ENCODE data around the gene SPATA7. TPM values are rescaled to one million over a fixed set of nuclear protein-coding genes. Genes with fewer than 3 reads are reported as not detected.

Gene SPATA7
- total RNA-seq, 4 donors from 2014 or later, result 2.8 to 15.7 (median 10.8) TPM

GRCh38 chr14:88463318-88463717 lies 77.9 kb downstream of the SPATA7 start:
- DNase-seq, result no peak
- H3K4me1 ChIP-seq, result no peaks in the 10 kb centered on the region
- intact Hi-C loops (cut with DNase I; ENCODE audit: low total_unique reads) (loop anchor here (10.0 kb wide), 1 partner anchor 771 kb away; no protein-coding TSS in a partner anchor), in situ Hi-C loops (cut with MboI; ENCODE audit: low pct_ligation_motif_present in 1 of 4, low pct_unique_long_range_greater_than_20kb in 1 of 4, low sequenced_read_pairs in 3 of 4) (loop anchor here in 1 of 4 donors (25.0 kb wide), 1 partner anchor 276 kb away; no protein-coding TSS in a partner anchor)
- H3K27ac ChIP-seq, result no peak overlapping the region
- H3K27me3 ChIP-seq, result no peaks in the 10 kb centered on the region
- TF ChIP-seq POLR2AphosphoS5 (IDR thresholded peaks at IDR 0.05) (no peak), CTCF (IDR thresholded peaks at IDR 0.05) (peak; percentile 29 to 35 (median 29)), EP300 (IDR thresholded peaks at IDR 0.05; ENCODE audit: low read depth) (no peak)
- WGBS, 2 donors (ENCODE audit: low coverage in 1 of 2), result 72 to 87% methylated on average over 3 to 4 of the region's 4 CpGs
- H3K4me3 ChIP-seq, result no peak overlapping the region
- H3K36me3 ChIP-seq, result peaks cover 0 to 15% (median 4%) of the 10 kb centered on the region in 4 donors
- no peaks in the 10 kb centered on the region for H3K9me3 ChIP-seq

GRCh38 chr14:88468406-88468805 lies 82.9 kb downstream of the SPATA7 start:
- intact Hi-C loops (cut with DNase I; ENCODE audit: low total_unique reads), result loop anchor here (10.0 kb wide), 1 partner anchor 766 kb away; no protein-coding TSS in a partner anchor
- no peak for DNase-seq
- TF ChIP-seq EP300 (IDR thresholded peaks at IDR 0.05; ENCODE audit: low read depth), result no peak
- no peak for TF ChIP-seq CTCF (IDR thresholded peaks at IDR 0.05)
- no peak for TF ChIP-seq POLR2AphosphoS5 (IDR thresholded peaks at IDR 0.05)
- no peak for TF ChIP-seq POLR2A (IDR thresholded peaks at IDR 0.05)
- no peak overlapping the region for H3K4me3 ChIP-seq
- WGBS, 2 donors (ENCODE audit: low coverage in 1 of 2), result 78 to 100% methylated on average over 1 of the region's 1 CpG
- in situ Hi-C loops (cut with MboI; ENCODE audit: low pct_ligation_motif_present in 1 of 4, low pct_unique_long_range_greater_than_20kb in 1 of 4, low sequenced_read_pairs in 3 of 4), result loop anchor here in 1 of 4 donors (25.0 kb wide), 1 partner anchor 281 kb away; no protein-coding TSS in a partner anchor
- H3K27ac ChIP-seq, result no peak overlapping the region
- H3K27me3 ChIP-seq, result no peaks in the 10 kb centered on the region
- no peaks in the 10 kb centered on the region for H3K4me1 ChIP-seq
- H3K9me3 ChIP-seq, result no peaks in the 10 kb centered on the region
- H3K36me3 ChIP-seq, result peaks cover 0 to 35% (median 12%) of the 10 kb centered on the region in 4 donors

- H3K9me3 ChIP-seq, result no peaks in the 10 kb centered on the region
- no peak overlapping the region for H3K4me3 ChIP-seq
- H3K4me1 ChIP-seq, result peaks cover 0 to 5% (median 2%) of the 10 kb centered on the region in 4 donors
- no peak overlapping the region for H3K27ac ChIP-seq
- 75 to 90% methylated on average over 2 to 7 of the region's 7 CpGs for WGBS, 2 donors (ENCODE audit: low coverage in 1 of 2)
- no peak for DNase-seq
- no peak for TF ChIP-seq CTCF (IDR thresholded peaks at IDR 0.05)
- TF ChIP-seq EP300 (IDR thresholded peaks at IDR 0.05; ENCODE audit: low read depth), result no peak
- no peak for TF ChIP-seq POLR2A (IDR thresholded peaks at IDR 0.05)
- TF ChIP-seq POLR2AphosphoS5 (IDR thresholded peaks at IDR 0.05), result no peak
- intact Hi-C loops (cut with DNase I; ENCODE audit: low total_unique reads), result no loop called here
- H3K36me3 ChIP-seq, result peaks cover 0 to 35% (median 15%) of the 10 kb centered on the region in 4 donors
- no peaks in the 10 kb centered on the region for H3K27me3 ChIP-seq
- in situ Hi-C loops (cut with MboI; ENCODE audit: low pct_ligation_motif_present in 1 of 4, low pct_unique_long_range_greater_than_20kb in 1 of 4, low sequenced_read_pairs in 3 of 4), result loop anchor here in 1 of 4 donors (25.0 kb wide), 1 partner anchor 283 kb away; no protein-coding TSS in a partner anchor
These were observed 85.3 kb downstream of the SPATA7 start for GRCh38 chr14:88470542-88471440.

GRCh38 chr14:88473791-88474190 lies 88.3 kb downstream of the SPATA7 start:
- no peak for DNase-seq
- no peak for TF ChIP-seq POLR2AphosphoS5 (IDR thresholded peaks at IDR 0.05)
- no peak for TF ChIP-seq CTCF (IDR thresholded peaks at IDR 0.05)
- TF ChIP-seq EP300 (IDR thresholded peaks at IDR 0.05; ENCODE audit: low read depth), result no peak
- no peak for TF ChIP-seq POLR2A (IDR thresholded peaks at IDR 0.05)
- H3K27ac ChIP-seq, result no peak overlapping the region

More at GRCh38 chr14:88473791-88474190, 88.3 kb downstream of the SPATA7 start:
- H3K4me3 ChIP-seq, result no peak overlapping the region
- peaks cover 0 to 28% (median 14%) of the 10 kb centered on the region in 4 donors for H3K36me3 ChIP-seq
- 42 to 57% methylated on average over 1 of the region's 1 CpG for WGBS, 2 donors (ENCODE audit: low coverage in 1 of 2)
- intact Hi-C loops (cut with DNase I; ENCODE audit: low total_unique reads) (no loop called here), in situ Hi-C loops (cut with MboI; ENCODE audit: low pct_ligation_motif_present in 1 of 4, low pct_unique_long_range_greater_than_20kb in 1 of 4, low sequenced_read_pairs in 3 of 4) (loop anchor here in 1 of 4 donors (25.0 kb wide), 1 partner anchor 286 kb away; no protein-coding TSS in a partner anchor)
- H3K27me3 ChIP-seq, result no peaks in the 10 kb centered on the region
- H3K9me3 ChIP-seq, result no peaks in the 10 kb centered on the region
- H3K4me1 ChIP-seq, result peaks cover 0 to 5% (median 2%) of the 10 kb centered on the region in 4 donors

Measured in transverse colon (tissue), 4 donors.